Measurements from ENCODE around the gene CCDC122. TPM values are rescaled to one million over a fixed set of nuclear protein-coding genes. Genes with fewer than 3 reads are reported as not detected.

The CCDC122 gene
- total RNA-seq, 2 donors from 2014 or later, result 0.25 to 2.8 TPM

- ATAC-seq, result no peak
- Mint-ChIP-seq H3K36me3 (peaks cover 15 to 21% of the 10 kb centered on the region in 2 donors), H3K9me3 (no peaks in the 10 kb centered on the region), H3K27ac (no peak overlapping the region)
- no peak for DNase-seq (ENCODE audit: low spot score in 2 of 2)
Observed at GRCh38 chr13:43880926-43881325, 1.4 kb upstream of the CCDC122 start.

DNA sequence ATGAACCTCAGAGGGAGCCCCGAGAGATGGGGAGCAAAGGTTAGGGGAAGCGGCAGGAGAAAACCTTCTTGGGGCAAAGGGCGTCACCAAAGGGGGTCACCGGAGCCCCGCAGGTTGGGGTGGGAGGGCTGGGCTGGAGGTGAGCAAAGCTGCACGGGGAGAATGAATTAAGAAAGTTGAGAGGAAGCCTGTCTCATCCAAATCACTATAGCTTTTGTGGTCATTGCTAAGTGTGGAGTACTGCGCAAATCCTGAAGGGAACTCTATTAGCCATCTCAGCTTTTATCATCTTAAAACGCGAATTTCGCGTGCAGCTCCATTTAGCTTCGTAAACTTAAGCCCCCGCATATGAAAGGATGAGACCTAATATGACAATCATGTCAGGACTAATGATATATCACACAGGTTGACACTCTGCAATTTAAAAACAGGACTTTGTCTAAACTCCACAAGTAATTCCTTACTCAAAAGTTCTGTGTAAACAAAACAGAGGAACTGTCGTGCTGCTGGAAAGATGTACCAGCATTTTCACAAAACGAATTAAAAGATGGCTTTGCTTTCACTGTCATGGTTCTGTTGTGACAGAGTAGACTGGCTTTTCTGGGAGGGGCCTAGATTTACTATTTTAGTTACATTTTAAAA lies 795 bp upstream of the CCDC122 start:
- H3K36me3 Mint-ChIP-seq, result peaks cover 15 to 17% of the 10 kb centered on the region in 2 donors
- DNase-seq (ENCODE audit: low spot score in 2 of 2) (no peak), ATAC-seq (no peak)
- H3K9me3 Mint-ChIP-seq, result no peaks in the 10 kb centered on the region
- H3K27ac Mint-ChIP-seq, result peak overlapping the region; percentile 75 to 91

GRCh38 chr13:43879755-43880181 lies 228 bp upstream of the CCDC122 start, which contains the start of gene LACC1:
LACC1 (plus strand) TSS chr13:43879904; CDS start chr13:43880986, 1,082 bp downstream.
- Mint-ChIP-seq H3K9me3 (no peaks in the 10 kb centered on the region), H3K36me3 (peaks cover 15% of the 10 kb centered on the region in 2 donors), H3K27ac (peak within 1 kb of the TSS; percentile 91 to 94)
- peak; percentile 46 to 57 for DNase-seq (ENCODE audit: low spot score in 2 of 2)
- peak; percentile 30 to 37 for ATAC-seq

- Mint-ChIP-seq H3K9me3 (no peaks in the 10 kb centered on the region), H3K27ac (no peak overlapping the region), H3K36me3 (peaks cover 15% of the 10 kb centered on the region in 2 donors)
- DNase-seq (ENCODE audit: low spot score in 2 of 2), result no peak
- ATAC-seq, result no peak
Observed at GRCh38 chr13:43877766-43878165, 1.8 kb downstream of the CCDC122 start.

- DNase-seq (ENCODE audit: low spot score in 2 of 2) (no peak), ATAC-seq (no peak)
- no peaks in the 10 kb centered on the region for H3K9me3 Mint-ChIP-seq
- peaks cover 15% of the 10 kb centered on the region in 2 donors for H3K36me3 Mint-ChIP-seq
- no peak overlapping the region for H3K27ac Mint-ChIP-seq
Observed at GRCh38 chr13:43877326-43877725, 2.2 kb downstream of the CCDC122 start.

GRCh38 chr13:43876366-43876765 lies 3.2 kb downstream of the CCDC122 start:
- H3K27ac Mint-ChIP-seq, result no peak overlapping the region

DNA sequence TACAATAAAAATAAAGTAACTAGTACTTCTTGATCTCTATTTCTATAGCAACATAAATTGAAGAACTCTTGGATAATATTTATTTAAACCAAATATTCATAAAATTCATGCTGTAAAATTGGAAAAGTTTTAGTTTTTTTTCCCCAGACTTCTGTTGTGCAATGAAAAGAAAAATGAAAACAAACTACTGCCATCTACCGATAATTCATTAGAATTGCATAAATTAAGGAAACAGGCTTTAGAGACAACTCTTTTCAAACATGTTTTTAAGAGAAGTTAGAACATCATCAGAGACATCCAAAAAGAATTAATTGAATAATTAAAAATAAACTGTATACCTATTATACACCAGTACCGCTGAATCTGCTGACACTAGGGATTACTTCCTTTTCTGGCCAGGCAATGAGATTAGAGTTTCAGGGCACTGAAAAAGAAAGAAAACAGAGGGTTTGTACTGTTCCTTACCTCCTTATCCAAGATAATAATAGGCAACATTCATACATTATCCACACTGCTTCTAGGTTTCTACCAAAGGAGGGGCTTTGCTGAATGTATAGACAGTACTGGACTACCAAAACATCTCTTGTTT lies 4.9 kb downstream of the CCDC122 start:
- Mint-ChIP-seq H3K36me3 (peaks cover 0 to under 1% of the 10 kb centered on the region in 2 donors), H3K27ac (no peak overlapping the region), H3K9me3 (no peaks in the 10 kb centered on the region)
- DNase-seq (ENCODE audit: low spot score in 2 of 2) (no peak), ATAC-seq (no peak)

More at GRCh38 chr13:43876366-43876765, 3.2 kb downstream of the CCDC122 start:
- ATAC-seq (no peak), DNase-seq (ENCODE audit: low spot score in 2 of 2) (no peak)
- peaks cover 10 to 12% of the 10 kb centered on the region in 2 donors for H3K36me3 Mint-ChIP-seq
- no peaks in the 10 kb centered on the region for H3K9me3 Mint-ChIP-seq

DNA sequence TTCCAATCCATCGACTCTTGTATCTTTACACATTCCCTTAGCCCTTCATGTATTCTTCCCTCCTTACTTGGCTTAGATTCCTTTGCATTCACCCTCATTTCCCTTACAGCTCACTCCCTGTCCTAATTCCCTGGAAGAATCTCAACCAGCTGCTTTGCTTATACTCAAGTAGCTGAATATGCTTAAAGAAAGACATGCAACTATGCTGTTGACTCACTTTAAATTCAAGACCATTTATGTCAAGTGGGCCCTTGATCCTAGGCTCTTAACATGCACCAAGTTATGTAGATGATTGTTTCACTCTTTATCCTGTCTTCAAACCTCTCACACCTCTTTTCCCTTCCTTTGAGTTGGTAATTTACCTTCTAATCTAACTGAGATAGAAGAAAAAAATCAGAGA lies 7.4 kb downstream of the CCDC122 start:
- ATAC-seq, result no peak
- DNase-seq (ENCODE audit: low spot score in 2 of 2), result no peak
- Mint-ChIP-seq H3K9me3 (no peaks in the 10 kb centered on the region), H3K36me3 (no peaks in the 10 kb centered on the region), H3K27ac (no peak overlapping the region)

GRCh38 chr13:43865892-43866291 lies 13.6 kb downstream of the CCDC122 start:
- H3K27ac Mint-ChIP-seq, result no peak overlapping the region
- no peaks in the 10 kb centered on the region for H3K9me3 Mint-ChIP-seq
- ATAC-seq (no peak), DNase-seq (ENCODE audit: low spot score in 2 of 2) (no peak)
- no peaks in the 10 kb centered on the region for H3K36me3 Mint-ChIP-seq

DNA sequence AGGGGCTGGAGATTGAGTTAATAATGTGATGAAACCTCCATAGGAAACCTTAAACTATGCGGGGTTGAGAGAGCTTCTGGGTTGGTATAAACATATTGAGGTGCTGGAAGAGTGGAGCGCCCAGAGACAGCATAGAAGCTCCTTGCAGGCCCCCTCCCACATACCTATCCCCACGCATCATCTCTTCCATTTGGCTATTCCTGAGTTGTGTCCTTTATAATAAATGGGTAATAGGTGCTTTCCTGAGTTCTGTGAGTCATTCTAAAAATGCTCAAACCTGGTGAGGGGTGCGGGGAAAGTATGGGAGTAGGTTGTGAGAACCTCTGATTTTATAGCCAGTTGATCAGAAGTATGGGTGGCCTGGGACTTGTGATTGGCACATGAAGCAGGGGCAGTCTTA lies 14.6 kb downstream of the CCDC122 start:
- Mint-ChIP-seq H3K27ac (no peak overlapping the region), H3K9me3 (no peaks in the 10 kb centered on the region), H3K36me3 (no peaks in the 10 kb centered on the region)
- no peak for ATAC-seq
- DNase-seq (ENCODE audit: low spot score in 2 of 2), result no peak

DNA sequence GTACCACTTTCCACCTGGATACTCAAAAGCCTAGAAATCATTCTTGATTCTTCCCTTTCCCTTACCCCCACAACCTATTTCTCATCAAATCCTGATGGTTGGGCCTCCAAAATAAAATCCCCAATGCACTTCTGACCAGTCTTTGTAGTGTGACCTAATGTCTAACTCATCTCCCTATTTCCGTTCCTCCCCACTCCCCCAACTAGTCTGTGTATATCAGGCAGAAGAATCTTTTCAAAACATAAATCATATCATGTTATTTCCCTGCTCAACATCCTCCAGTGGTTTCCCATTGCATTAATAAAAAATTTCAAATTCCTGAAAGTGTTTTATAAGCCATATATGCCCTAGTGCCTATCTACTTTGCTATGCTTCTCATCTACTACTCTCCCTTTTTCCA lies 17.7 kb downstream of the CCDC122 start:
- Mint-ChIP-seq H3K9me3 (no peaks in the 10 kb centered on the region), H3K36me3 (no peaks in the 10 kb centered on the region), H3K27ac (no peak overlapping the region)
- ATAC-seq (no peak), DNase-seq (ENCODE audit: low spot score in 2 of 2) (no peak)

DNA sequence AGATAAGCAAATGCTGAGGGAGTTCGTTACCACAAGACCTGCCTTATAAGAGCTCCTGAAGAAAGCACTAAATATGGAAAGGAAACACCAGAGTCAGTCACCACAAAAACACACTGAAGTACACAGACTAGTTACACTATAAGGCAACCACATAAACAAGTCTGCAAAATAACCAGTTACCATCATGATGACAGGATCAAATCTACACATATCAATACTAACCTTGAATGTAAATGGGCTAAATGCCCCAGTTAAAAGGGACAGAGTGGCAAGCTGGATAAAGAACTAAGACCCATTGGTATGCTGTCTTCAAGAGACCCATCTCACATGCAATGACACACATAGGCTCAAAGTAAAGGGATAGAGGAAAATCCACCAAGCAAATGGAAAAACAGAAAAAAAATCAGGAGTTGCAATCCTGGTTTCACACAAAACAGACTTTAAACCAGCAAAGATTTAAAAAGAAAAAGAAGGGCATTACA lies 26.6 kb downstream of the CCDC122 start:
- no peak overlapping the region for H3K27ac Mint-ChIP-seq
- peaks cover 51 to 52% of the 10 kb centered on the region in 2 donors for H3K9me3 Mint-ChIP-seq
- DNase-seq (ENCODE audit: low spot score in 2 of 2) (no peak), ATAC-seq (no peak)
- peaks cover 40 to 65% of the 10 kb centered on the region in 2 donors for H3K36me3 Mint-ChIP-seq

DNA sequence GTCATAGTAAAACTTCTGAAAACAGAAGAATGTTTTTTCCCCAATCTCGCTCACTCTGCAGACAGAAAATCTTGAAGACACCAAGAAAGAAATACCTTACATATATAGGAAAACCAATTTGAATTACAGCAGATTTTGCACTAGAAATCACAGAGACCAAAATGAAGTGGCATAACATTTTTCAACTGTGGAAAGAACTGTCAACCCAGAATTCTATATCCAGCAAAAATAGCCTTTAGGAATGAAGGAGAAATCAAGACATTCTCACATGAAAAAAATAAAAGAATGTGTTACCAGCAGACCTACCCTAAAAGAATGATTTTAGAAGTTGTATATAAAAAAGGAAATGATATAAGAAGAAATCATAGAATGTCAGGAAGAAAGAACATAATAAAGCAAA lies 28.7 kb downstream of the CCDC122 start:
- peaks cover 51 to 52% of the 10 kb centered on the region in 2 donors for H3K9me3 Mint-ChIP-seq
- H3K27ac Mint-ChIP-seq, result no peak overlapping the region

GRCh38 chr13:43848001-43848649 lies 31.4 kb downstream of the CCDC122 start:
- Mint-ChIP-seq H3K36me3 (peaks cover 31 to 41% of the 10 kb centered on the region in 2 donors), H3K27ac (no peak overlapping the region), H3K9me3 (peaks cover 28 to 29% of the 10 kb centered on the region in 2 donors)
- ATAC-seq (no peak), DNase-seq (ENCODE audit: low spot score in 2 of 2) (no peak)

More for the DNA sequence above, 28.7 kb downstream of the CCDC122 start:
- DNase-seq (ENCODE audit: low spot score in 2 of 2), result no peak
- no peak for ATAC-seq
- H3K36me3 Mint-ChIP-seq, result peaks cover 40 to 65% of the 10 kb centered on the region in 2 donors

DNA sequence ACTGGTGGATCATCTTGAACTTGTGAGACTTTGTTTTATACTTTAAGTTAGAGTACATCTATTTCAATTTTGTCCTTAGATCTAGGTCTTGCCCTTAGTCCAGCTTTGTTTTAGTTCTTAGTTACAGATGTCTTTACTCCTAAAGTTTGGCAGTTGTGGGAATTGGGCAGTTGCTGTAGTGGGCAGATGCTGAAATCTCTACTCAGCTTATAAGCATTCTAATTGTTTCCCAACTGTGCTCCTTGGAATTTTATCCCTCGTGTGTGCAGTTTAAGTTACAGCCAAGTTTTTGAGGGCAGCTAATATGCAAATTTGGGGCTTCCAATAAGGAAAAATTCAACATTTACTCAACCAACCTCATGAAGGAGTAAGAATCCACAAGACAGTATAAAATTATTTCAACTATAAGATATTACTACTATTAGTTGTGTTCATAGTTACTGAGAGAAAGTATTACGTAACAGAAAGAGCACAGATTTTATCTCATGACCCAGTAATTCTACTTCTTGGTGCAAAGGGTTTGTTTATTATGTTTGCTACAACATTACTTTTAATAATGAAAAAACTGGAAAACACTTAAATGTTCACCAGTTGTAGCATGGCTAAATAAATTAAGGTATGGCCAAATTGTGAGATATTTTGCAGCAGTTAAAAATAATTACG lies 32.9 kb downstream of the CCDC122 start:
- H3K27ac Mint-ChIP-seq, result no peak overlapping the region
- H3K36me3 Mint-ChIP-seq, result peaks cover 17 to 26% of the 10 kb centered on the region in 2 donors
- H3K9me3 Mint-ChIP-seq, result peaks cover 16% of the 10 kb centered on the region in 2 donors
- DNase-seq (ENCODE audit: low spot score in 2 of 2) (no peak), ATAC-seq (no peak)

DNA sequence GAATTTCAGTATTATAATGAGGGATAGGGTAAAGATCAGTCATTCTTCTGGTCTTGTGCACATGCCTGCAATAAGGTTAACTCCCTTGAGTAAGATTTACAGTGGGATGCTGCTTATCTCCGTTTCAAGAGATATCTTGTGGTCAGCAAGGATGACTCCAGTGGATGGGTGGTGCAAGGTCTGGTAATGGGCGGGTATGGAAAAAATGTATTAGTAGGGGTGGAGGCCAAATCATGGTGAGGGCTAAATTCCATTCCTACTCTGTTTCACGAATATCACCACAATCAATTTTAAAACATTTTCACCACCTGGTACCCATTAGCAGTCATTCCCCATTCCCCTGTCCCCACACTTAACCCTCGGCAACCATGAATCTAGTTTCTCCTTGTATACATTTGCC lies 40.6 kb downstream of the CCDC122 start:
- no peaks in the 10 kb centered on the region for H3K9me3 Mint-ChIP-seq
- no peak overlapping the region for H3K27ac Mint-ChIP-seq
- H3K36me3 Mint-ChIP-seq, result no peaks in the 10 kb centered on the region
- no peak for ATAC-seq
- no peak for DNase-seq (ENCODE audit: low spot score in 2 of 2)

DNA sequence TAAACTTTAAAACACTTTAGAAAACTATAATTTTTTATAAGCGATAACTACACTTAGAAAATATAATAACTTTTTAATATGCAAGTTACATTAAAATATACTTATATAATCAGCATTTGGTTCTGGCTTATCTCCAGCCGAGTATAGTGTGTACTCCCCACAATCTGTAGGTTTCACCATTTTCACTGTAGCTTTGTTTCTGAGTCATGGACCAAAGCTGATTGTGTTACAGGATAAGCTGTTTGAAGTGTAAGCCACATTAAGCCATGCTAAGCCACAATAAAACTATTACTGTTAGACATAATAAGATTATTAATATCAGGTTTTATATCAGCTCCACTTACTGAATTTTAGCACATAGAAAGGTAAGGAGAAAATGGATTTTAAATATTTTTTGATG lies 43.8 kb downstream of the CCDC122 start:
- H3K36me3 Mint-ChIP-seq, result no peaks in the 10 kb centered on the region
- no peak for ATAC-seq
- no peak overlapping the region for H3K27ac Mint-ChIP-seq
- DNase-seq (ENCODE audit: low spot score in 2 of 2), result no peak
- H3K9me3 Mint-ChIP-seq, result no peaks in the 10 kb centered on the region

All from activated naive CD4-positive, alpha-beta T cell treated with anti-CD3 and anti-CD28 coated beads, Interleukin-2, amount 50 U/mL, for 72 hours (primary cell).